GM21528 (cell line): Measurements from ENCODE around the gene PLA2G4B.

Experiments
- ATAC-seq: cut with Tn5 transposase; IDR thresholded peaks from one replicate; pipeline ENCODE4 v1.9.1; 2021; ENCODE audit warnings: mild to moderate bottlenecking, moderate library complexity; ENCODE audit not compliant: unreplicated experiment, low FRiP score

PLA2G4B gene

DNA sequence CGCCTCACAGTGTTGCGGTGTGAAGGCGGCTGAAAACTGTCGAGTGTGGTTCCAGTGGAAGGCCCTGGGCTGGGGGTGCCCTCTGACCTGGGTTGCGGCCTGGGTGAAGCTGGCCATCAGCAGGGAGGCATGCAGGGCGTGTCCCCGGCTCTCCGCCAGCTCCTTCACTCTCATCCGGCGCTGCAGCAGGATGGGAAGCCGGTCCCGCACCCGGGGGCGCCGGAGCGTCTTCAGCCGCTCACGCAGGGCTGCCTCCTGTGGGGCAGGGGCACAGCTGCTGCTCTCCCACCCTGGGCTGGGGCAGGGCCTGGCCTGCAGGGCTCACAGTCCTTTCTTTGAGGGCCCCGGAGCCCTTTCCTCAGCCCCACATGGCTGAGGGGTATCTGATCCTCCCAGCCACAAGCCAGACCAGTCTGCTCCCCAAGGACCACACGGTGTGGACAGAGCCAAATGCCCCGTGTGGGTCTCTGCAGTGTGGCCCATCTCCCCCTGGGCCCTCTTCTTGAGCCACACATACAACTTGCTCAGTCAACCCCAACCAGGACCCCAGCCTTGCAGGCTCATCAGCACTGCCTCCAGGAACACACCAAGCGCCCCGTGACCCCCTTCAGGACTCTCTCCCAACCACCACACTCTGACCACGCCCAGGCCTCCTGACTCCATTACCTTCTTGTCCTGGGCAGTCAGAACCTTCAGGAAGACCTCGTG, 28.4 kb downstream of the PLA2G4B start:
- ATAC-seq, result no peak

DNA sequence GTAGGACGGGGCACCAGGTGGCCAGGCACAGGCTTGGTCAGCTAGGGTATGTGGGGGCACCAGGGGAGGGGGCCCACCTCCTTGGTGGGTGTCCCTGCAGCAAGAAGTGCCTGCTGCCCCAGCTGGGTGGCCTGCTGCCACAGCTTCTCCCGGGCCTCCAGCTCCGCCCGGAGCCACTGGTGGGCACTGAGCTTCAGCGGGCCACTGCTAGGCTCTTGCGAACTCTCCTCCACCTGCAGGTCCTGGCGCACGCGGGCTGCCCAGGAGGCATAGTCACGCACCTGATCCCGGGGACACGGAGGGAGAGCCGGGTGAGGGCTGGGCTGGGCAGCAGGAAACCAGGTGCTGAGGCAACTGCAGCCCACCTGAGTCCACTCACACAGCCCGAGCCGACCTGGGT, 29.7 kb downstream of the PLA2G4B start:
- ATAC-seq, result no peak

DNA sequence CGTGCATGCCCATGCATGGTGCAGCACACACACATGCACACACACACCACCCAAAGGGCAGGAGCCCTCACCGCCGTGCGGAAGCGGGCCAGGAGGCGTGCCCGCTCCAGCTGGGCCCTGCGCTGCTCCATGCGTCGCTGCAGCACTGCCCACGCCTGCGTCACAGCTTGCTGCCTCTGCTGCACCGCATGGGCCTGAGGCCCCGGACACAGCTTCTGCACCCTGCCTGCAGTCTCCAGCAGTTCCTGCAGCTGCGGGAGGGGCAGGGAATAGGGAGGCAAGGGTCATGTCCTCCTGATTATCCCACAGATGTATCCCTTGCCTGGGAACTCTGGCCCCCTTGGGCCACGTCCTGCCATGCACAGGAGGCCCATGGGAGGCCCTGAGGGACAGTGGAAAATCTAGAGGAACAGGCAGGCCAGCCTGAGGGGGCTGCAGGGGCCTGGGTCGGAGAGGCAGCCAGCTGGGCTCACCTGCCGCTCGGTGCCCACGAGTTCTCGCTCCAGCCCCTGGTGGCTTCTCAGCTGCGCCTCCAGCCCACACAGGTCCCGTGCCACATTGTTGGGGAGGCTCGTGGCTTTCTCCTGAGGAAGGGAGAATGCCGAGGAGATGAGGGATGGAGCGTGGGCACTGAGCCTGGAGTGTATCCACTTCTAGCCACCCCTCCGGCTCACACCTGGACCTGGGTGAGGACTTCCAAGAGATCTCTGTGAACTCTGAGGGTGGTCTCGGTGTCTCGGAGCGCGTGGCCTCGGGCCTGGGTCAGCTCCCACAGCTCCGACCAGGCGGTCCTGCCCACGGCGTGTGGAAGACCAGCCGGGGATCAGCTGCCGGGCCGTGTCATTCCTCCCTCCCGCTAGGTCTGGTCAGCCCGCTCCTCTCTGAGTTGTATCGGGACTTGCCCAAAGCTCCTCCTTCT, 31.4 kb downstream of the PLA2G4B start:
- no peak for ATAC-seq

DNA sequence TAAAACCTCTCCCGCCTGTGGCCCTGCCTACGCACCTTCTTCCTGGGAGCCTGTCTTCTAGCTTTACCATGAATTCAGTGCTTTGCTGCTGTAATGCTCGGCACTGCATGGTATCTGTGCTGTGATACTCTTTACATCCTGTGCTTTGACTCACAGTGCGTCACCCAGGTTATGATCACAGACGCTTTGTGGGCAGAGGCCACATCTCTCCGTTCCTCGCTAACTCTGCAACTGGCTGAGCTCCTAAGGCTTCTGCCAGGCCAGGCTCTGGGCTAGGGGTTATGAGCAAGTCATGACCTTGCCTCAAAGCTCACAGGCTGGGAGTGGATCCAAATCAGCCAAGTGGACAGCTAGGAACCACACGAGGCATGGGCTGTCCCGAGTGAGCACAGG, 32.0 kb downstream of the PLA2G4B start:
- ATAC-seq, result no peak

DNA sequence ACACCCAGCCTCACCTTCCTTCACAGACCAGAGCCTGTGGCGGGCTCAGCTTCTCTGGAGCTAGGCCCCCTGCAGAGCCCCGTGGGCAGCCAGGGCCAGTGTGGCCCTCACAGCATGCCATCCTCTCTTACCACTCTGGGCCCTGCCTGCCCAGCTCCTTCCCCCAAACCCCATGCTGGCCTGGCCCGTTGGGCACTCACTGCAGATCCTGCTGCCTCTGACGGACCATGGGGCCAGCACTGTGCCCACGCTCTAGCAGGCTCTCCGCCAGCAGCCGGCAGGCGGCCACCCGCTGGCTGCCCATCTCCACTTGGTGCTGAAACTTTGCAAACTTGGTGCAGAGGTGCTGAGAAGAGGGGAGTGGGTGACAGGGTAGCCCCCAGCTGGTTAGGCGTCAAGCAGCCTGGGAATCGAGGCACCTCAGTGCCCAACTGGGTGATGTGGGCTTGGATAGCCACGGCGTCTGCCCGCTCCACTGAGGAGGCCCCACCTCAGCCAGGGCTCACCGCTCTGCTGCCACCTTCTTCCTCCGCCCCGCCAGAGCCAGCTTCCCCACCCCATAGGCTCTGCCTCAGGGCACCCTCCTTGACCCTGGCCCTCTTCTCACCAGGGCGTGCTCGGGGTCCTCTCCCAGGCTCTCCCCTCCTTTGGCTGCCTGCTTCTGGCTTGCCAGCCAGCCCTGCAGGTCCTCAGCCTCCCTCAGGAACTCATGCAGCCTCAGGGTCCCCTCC, 32.7 kb downstream of the PLA2G4B start:
- no peak for ATAC-seq

DNA sequence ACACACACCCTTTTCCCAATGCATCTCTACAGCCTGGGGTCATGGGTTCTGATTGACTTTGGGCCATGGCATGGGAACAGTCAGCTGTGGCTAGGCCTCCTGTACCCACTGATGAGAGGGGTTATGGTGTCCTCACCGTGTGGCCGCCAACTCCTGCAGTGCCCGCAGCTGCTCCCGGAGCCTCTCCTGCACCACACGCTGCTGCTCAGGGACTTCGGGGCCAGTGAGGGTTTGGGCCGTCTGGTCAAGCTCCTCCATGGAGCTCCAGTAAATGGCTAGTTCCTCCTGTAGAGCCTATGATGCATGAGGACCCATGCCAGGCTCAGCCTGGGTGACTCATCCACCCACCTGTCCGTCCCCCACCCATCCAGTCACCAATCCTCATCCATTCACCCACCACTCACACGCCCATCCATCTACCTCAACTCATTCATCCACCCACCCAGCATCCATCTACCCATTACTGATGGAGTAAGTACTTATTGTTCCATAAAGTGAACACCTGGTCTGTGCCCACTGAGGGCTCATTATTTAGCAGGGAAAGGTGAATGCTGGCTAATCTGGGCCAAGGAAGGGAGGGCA, 33.6 kb downstream of the PLA2G4B start:
- no peak for ATAC-seq

DNA sequence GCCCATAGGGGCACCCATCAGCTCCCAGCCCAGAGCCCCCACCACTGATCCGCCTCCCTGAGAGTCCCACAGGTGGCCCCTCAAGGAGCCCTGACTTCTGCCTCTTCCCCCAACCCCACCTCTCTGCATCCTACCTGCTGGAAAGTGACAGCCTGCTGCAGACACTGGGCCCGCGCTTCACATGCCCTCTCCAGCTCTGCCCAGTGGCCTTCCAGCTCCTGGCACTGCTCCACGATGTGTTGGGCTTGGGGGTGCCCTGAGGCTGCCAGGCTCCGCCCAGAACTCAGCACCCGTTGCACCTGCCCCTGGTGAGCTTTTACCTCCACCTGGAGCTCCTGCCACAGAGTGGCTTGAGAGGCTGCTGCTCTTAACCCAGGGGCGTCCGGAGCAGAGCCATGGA, 35.1 kb downstream of the PLA2G4B start:
- no peak for ATAC-seq

DNA sequence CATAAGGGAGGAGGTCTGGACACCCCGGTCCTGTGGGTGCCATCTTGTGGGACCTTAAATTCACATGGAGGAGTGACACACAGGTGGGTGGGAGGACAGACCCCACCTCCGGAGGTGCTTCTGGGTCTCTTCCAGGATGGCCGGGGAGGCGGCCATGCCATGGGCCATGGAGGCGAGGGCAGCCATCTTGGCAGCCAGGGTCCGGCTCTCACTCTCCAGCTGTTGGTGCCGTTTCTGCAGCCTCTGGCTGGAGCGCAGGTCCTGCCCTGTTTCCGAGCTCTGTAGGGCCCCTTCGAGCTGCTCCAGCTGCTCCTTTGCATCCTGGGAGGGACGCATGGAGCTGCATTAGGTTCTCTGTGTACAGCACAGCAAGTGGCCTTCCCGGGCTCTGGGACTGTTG, 36.1 kb downstream of the PLA2G4B start:
- ATAC-seq, result no peak

DNA sequence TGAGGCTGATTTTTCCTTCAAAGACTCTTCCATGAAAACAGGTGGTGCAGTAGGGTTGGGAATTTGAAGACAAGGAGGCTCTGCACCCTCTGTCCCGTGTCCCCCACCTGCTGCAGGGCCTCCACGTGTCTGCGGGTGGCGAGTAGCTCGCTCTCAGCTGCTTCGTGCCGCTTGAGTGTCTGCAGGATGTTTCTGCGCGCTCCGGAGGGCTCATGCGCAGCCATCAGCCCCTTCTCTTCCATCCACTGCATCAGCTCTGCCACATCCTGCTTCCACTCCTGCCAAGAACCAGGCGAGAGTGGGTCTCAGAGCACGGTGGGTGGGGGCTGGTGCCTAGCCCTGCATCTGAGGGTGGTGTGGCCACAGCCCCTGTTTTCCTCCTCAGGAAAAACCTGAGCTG, 37.4 kb downstream of the PLA2G4B start:
- no peak for ATAC-seq

DNA sequence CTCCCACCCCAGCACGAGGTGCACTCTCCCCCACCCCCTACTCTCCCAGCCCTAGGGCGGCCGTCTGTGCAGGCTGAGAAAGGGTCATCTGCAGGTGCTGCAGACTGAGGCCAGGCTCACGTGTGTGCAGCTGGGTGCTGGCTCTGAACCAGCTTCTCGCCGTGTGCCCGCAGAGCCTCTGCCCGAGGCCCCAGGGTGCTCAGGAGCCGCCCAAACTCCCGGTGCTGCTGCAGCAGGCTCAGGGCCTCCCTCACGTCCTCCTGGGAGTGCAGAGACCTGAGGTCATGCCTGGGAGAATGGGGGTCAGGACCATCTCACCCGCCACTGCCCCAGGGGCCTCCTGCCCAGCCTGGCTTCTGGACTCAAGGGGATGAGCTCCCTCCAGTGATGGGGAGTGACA, 38.0 kb downstream of the PLA2G4B start:
- ATAC-seq, result no peak

DNA sequence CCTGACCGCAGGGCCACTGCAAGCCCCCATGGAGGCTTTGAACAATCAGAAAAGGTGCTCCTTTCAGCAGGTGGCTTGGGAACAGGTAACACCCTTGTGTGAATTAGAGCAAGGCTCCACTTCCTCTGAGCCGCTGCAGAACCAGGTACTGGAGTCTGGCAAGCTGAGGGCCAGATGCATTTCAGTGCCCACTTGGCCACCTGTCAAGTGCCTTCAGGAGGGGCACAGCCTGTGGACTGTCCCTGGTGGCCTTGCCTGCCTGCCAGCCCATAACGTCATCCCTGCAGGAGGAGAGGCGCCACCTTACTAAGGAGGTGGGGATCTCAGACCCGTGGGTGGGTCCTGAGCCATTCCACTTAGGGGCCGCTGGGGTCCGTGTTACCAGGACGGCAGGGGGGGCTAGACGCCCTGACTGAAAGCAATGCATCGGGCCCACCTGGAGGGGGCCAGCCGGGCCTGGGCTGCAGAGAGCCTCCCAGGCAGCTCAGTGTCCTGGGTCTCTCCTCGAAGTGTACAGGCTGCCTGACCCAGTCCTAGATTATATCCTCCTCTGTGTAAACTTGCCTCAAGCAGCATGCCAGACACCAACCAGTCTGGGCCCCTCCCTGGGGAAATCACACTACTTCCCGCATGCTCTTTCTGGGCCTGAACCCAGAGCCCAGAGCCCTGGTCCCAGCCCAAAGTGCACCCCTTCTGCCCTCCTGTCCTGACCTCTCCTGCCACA, 39.1 kb downstream of the PLA2G4B start:
- ATAC-seq, result no peak

DNA sequence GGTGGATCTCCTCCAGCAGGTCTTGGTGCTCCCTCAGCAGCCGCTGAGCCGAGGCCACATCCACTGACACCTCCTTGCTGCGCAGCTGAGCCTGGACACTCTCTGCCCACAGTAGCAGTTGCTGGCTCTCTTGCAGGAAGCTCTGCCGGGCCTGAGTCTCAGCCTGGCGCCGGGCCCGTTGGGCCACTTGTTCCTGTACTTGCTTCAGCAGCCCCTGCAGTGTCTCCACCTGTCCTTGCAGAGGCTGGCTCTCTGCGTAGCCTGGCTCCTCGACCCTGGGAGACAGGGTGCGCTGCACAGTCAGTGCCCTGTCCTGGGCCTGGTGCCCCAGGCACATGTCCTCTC, 39.7 kb downstream of the PLA2G4B start:
- no peak for ATAC-seq

DNA sequence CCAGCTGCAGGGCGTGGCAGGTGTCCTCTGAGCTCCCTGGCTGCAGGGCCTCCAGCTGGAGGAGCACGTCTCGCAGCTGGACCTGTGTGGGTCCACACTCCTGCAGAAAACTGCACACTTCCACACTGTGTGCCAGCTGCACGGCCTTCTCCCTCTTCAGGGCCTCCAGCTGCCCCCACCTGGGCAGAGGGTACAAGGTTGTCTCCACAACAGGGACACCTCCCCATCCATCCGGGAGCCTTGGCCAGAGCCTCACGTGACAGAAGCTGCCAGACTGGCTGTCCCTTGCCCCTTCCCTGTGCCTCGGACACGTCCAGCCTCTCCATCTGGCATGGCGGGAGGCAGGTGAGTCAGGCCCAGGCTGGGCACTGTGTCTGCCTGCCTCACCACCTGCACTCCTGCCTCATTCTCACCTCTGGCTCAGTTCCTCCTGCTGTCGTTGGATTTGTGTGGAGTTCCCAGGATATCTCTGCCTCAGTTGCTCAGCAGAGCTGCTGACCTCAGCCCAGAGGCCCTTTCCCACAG, 40.7 kb downstream of the PLA2G4B start:
- no peak for ATAC-seq

DNA sequence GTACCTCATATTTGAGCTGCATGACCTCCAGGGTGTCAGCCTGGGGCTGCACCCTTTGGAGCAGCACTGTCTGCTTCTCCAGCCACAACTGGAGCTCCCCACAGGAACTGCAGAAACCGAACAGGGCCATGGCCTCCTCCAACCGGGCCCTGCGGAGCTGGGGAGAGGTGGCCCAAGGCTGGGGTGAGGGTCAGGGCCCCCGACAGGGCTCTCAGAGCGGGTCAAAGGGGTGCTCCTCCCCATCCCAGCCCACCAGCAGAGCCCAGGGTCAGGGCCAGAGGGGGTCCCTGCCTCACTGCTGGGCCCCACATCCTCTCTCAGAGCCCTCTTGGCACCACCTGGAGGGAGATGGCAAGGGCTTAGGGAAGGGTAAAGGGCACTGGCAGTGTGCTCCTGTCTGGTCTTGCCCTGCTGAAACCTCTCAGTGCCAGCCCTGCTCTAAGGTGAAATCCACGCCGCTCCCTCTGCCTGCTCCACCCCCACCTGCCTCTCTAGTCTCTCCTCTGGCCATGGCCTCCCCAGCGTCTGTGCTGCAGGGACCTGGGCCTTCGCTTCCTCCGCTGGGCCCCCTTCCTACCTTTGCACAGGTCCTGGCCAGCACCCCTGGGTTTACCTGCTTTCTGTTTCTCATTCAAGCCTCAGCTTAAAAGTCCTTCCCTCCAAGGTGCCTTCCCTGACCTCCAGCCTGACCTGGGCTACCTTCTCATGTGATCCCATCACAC, 41.7 kb downstream of the PLA2G4B start:
- ATAC-seq, result no peak

DNA sequence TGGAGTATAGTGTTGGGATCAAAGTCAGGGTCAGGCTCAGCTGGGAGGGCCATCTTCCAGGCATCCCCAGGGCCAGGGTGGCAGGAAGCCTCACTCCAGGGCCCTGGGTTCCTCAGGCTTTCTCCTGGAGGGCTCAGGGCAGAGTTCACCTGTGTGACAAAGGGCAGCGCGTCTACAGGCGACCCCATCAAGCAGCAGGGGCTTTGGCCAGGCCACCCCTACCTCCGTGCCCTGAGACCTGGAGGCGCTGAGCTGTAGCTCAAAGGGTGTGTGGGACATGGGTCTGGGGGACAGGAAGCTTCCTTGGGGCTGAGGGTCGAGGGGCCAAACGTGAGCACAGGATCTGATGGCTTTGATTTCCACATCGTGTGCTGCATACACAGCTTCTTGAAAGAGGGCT, 42.4 kb downstream of the PLA2G4B start:
- ATAC-seq, result no peak

DNA sequence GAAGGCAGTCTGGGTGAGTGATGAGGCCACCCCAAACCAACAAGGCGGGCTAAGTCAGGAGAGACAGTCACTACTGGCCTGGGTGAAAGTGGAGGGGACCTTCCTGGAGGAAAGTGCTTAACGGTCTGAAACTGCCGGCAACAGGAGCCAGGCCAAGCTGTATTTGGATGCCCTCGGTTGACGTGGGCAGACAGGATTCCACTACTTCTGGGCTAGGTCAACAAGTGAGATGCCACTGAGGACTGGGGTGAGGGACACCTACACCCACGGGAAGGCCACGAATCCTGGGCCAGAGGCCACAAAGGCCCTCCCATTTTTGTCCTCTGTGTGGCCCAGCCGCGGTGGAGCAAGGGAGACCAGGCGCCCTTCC, 42.9 kb downstream of the PLA2G4B start:
- no peak for ATAC-seq

DNA sequence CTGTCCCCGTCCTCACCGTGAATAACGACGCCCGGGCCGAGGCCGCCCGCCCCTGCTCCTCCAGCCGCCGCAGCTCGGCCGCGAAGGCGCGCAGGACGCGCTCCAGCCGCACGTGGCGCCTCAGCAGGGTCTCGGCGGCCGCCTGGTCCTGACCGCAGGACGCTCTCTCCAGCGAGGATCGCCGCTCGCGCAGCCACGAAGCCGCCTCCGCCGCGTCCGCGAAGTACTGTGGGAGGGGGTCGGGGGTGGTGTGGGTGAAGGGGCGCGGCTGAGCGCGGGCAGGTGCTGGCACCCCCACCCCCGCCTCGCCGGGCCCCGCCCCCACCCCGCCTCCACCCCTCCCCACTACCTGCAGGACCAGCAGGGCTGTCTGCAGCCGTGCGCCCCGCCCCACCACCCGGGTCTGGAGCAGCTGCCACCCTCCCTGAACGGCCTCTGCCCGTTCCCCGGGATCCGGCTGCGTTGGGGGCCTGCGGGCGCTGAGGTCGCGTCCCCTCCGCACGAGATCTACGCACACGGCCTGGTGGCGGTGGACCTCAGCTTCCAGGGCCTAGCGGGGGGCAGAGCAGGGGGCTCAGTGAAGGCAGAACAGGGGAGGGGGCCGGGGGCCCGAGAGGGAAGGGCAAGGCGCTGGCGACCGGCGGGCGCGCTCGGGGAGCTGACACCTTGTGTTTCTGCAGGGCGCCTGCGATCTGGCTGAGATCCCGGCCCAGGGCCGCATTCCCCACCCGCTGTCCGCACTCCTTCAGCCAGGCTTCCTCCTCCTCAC, 43.5 kb downstream of the PLA2G4B start:
- ATAC-seq, result no peak

DNA sequence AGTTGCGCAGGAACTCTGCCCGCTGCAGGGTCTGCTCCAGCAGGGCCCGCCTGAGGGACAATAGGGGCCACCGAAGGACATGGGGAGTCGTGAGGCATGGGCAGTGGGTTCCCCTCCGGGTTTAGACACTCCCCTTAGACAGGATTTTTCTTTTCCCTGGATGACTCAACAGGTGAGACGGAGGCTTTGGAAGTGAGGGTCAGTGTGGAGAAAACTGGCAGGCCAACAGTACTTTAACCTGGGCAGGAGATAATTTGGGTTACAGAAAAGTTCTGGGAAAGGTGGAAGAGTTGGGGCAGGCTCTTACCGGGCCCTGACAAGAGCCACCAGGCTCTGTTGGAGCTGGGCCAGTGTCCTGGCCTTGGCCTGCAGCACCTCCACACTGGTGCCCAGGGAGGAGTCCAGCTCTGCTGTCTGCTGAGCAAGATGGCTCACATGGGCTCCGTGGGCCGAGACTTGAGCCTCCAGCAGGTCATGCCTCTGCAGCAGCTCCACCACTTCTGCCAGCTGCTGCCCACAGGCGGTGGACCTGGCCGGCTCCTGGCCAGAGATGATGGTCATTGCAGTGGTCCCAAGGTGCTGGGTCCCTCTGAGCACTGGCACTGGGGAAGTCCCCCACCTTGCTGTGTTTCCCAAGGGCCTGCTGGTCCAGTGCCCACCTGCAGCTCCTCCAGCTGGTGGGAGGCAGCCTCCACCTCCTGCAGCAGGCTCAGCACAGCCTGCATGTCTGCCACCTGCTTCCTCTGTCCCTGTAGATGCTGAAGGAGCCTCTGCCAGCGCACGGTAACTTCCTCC, 44.2 kb downstream of the PLA2G4B start:
- no peak for ATAC-seq
